Heart right ventricle (tissue), 16 donors: ENCODE data around the gene GORASP1. TPM values are rescaled to one million over a fixed set of nuclear protein-coding genes. Genes with fewer than 3 reads are reported as not detected.

Experiments used
- ATAC-seq, 8 donors: fragments of 200-7000 bp; cut with Tn5 transposase; one replicate each; pipeline ENCODE4 v1.9.1; 2020; ENCODE audit warnings: mild to moderate bottlenecking in 8 of 8, moderate library complexity in 8 of 8, moderate number of reproducible peaks in 1 of 8
- DNase-seq, 2 donors: peaks; one replicate each; pipeline ENCODE4 v3.0.0-alpha.2; 2020
- H3K27ac ChIP-seq, 10 donors: fragments of 200-600 bp; sonication (generic) in 2 of 10; one replicate each; pipeline versions ENCODE4 v1.5.0 to v1.8.0; 2020 to 2022; ENCODE audit warnings: mild to moderate bottlenecking in 3 of 10
- H3K27me3 ChIP-seq, 7 donors: fragments of 200-600 bp; one replicate each; pipeline ENCODE4 v1.8.0; 2021 to 2022; ENCODE audit warnings: mild to moderate bottlenecking in 2 of 7
- H3K36me3 ChIP-seq, 9 donors: fragments of 200-600 bp; sonication (generic) in 1 of 9; one replicate each; pipeline versions ENCODE4 v1.5.0 to v1.8.0; 2020 to 2022; ENCODE audit warnings: mild to moderate bottlenecking in 2 of 9
- H3K4me1 ChIP-seq, 9 donors: fragments of 200-600 bp; sonication (generic) in 1 of 9; one replicate each; pipeline versions ENCODE4 v1.5.0 to v1.8.0; 2020 to 2022; ENCODE audit warnings: mild to moderate bottlenecking in 4 of 9
- H3K4me3 ChIP-seq, 10 donors: fragments of 200-600 bp; sonication (generic) in 2 of 10; one replicate each; pipeline versions ENCODE4 v1.5.0 to v1.8.0; 2020 to 2022; ENCODE audit warnings: mild to moderate bottlenecking in 7 of 10, moderate library complexity in 2 of 10
- H3K9me3 ChIP-seq, 11 donors: fragments of 200-600 bp in 10 of 11; sonication (generic) in 2 of 11; one replicate each; pipeline versions ENCODE4 v1.5.0 to v1.8.0; 2013 to 2022; ENCODE audit warnings: mild to moderate bottlenecking in 2 of 11, control low read depth in 1 of 11, moderate library complexity in 1 of 11
- WGBS, 2 donors: extraction: QIAGEN DNeasy Blood & Tissue Kit; methylation state at CpG; one replicate each; pipeline ENCODE4 v1.1.7; 2013; ENCODE audit warnings: inconsistent platforms in 1 of 2; 5-methylcytosine and 5-hydroxymethylcytosine counted together
- intact Hi-C, 10 donors: fragments of 100-400 bp; cut with DNase I; formaldehyde crosslinking; loops; one replicate each; pipeline versions ENCODE4 v1.11.1 to v1.14.2; 2022
- polyA plus RNA-seq, 2 donors: library from polyadenylated mRNA; stranded (reverse); fragments of 200-250 nt; gene quantifications; one replicate each; pipeline ENCODE4 v1.2.3, GENCODE V29; 2013
- total RNA-seq, 10 donors: library from RNA; stranded (reverse); fragmentation: NEBNext Ultra II Directional in 3 of 10; extraction: Animal tissue kit (Norgen Biotek cat#: 25700) in 3 of 10; gene quantifications; one replicate each; pipeline versions ENCODE4 v1.2.1 to v1.2.4, GENCODE V29; 2021 to 2023
- TF ChIP-seq, protein P1 (sequence below), 9 donors: fragments of 200-600 bp; sonication (generic) in 2 of 9; IDR thresholded peaks; one replicate each; pipeline versions ENCODE4 v1.5.0 to v1.8.0; 2021 to 2022; ENCODE audit warnings: antibody characterized with exemption in 9 of 9, mild to moderate bottlenecking in 5 of 9, moderate library complexity in 1 of 9
- donor health status: Arrhythmogenic right ventricular cardiomyopathy.
- donor health status: ischemic (EF 13 %, LVEDD 7.1; RV severe dilation, severe dysfunction).
- donor health status: healthy with polysubstance abuse.
- donor health status: DM: no; HTN: yes; CAD: no.
- donor health status: DM: no; HTN: no; CAD: no.
- donor health status: ischemic (EF 25% LVEDD 6.9; RV normal size, moderate dysfunction).
- donor health status: ischemic (EF 25% LVEDD 5.7; RV mildly dilated, moderate dysfunction).
- donor health status: healthy.
- donor health status: DM: yes; HTN: yes; CAD: no.
- donor health status: Ischemic cardiomyopathy.
- donor health status: ischemic (EF 35%, LVEDD 5.7; RV mildly dilated, moderate dysfunction).
- donor health status: nonischemic (EF 11% LVEDD 7.7; RV severe dilation, severe dysfunction).
- donor health status: DM: yes; HTN: yes; CAD: no.
- donor health status: PGD.
- donor health status: ischemic (EF 29% LVEDD 5.4; RV normal size, mild dysfunction).
- donor health status: nonischemic (EF 23%, LVEDD 6.1; RV moderate dilation, normal function).

GORASP1 gene
- total and polyA plus RNA-seq, 12 donors, result 28.4 to 54.2 (median 40.6) TPM

DNA sequence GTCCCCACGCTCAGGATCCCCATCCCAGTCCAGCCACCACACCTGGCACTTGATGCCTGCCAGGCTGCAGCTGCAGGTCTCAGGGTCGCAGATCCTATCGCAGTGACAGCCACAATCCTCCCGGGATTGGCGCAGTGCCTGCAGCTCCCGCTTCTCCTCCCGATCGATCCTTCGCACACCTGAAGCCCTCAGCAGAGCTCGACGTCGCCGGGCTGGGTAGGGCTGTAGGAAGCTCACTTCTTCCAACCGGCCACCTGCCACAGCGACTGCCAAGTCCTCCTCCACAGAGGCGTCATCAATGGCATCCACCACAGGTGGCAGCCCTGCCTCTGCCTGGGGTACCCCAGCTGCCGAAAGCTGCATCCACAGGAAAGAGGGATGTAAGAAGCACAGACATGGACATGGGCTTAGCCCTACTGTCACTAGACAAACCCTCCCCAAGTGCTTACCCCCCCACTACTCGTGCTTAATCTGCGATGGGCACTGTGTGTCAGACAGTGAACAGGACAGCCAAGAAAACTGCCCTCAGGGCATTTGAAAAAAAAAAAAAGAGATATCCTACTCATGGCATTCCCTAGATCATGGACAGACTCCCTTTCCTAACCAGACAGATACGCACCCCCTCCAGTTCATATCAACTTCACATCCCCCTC lies 36.8 kb upstream of the GORASP1 start:
- 89 to 91% methylated on average over 20 of the region's 20 CpGs for WGBS, 2 donors
- intact Hi-C loops, result loop anchor here in 2 of 10 donors (5.0 to 10.0 kb wide), 2 partner anchors 38 to 241 kb away; partner anchors contain the start of gene SLC25A38 (in 1 of the 2)
- no peak for DNase-seq
- Histone ChIP-seq H3K4me1 (peaks cover 57 to 94% (median 75%) of the 10 kb centered on the region in 9 donors), H3K4me3 (no peak overlapping the region), H3K27ac (no peak overlapping the region), H3K9me3 (no peaks in the 10 kb centered on the region), H3K27me3 (no peaks in the 10 kb centered on the region), H3K36me3 (peaks cover 0 to 72% (median 41%) of the 10 kb centered on the region in 9 donors)
- ATAC-seq, result no peak
- TF ChIP-seq, protein P1, sequence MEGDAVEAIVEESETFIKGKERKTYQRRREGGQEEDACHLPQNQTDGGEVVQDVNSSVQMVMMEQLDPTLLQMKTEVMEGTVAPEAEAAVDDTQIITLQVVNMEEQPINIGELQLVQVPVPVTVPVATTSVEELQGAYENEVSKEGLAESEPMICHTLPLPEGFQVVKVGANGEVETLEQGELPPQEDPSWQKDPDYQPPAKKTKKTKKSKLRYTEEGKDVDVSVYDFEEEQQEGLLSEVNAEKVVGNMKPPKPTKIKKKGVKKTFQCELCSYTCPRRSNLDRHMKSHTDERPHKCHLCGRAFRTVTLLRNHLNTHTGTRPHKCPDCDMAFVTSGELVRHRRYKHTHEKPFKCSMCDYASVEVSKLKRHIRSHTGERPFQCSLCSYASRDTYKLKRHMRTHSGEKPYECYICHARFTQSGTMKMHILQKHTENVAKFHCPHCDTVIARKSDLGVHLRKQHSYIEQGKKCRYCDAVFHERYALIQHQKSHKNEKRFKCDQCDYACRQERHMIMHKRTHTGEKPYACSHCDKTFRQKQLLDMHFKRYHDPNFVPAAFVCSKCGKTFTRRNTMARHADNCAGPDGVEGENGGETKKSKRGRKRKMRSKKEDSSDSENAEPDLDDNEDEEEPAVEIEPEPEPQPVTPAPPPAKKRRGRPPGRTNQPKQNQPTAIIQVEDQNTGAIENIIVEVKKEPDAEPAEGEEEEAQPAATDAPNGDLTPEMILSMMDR (IDR thresholded peaks at IDR 0.05), result no peak

DNA sequence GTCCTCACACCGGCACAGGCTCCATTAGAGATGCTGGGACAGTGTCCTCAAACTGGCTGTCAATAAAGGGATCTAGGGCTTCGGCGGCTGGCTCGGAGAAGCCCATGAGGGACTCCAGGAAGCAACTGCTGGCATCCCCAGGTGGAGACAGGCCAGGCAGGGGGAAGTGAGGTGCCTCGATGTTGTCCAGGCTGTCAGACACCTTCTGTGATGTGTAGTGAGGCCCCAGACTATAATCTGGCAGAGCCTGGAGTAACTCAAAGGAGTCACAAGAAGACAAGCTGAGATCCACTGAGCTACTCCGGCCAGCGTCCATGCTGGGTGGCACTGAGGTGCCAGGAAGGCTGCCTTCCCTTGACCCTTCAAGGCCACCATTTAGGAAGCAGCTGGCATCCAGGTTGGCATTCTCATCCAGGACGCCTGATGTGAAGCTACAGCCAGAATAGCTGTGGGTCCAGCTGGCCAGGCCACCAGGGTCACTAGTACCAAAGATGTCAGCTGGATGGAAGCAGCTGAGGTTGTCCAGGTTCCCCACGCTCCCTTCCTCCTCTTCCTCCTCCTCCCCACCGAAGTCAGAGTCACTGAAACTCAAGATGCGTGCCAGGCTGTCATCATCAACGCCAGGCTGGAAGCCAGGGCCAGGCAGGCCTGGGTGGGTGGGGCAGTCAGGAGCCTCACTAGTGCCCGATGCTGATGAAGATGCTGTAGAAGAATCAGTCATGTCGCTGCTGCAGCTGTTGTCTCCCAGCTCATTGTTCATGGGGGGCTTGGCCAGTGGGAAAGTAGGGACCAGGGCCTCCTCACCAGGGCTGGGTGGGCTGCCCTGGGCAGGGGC lies 35.8 kb upstream of the GORASP1 start:
- ATAC-seq (no peak), DNase-seq (no peak)
- Histone ChIP-seq H3K9me3 (no peaks in the 10 kb centered on the region), H3K27me3 (no peaks in the 10 kb centered on the region), H3K27ac (peak overlapping the region in 1 of 10 donors; percentile 61), H3K4me3 (no peak overlapping the region), H3K36me3 (peaks cover 0 to 75% (median 41%) of the 10 kb centered on the region in 9 donors), H3K4me1 (peaks cover 49 to 91% (median 71%) of the 10 kb centered on the region in 9 donors)
- 70 to 74% methylated on average over 14 of the region's 14 CpGs for WGBS, 2 donors
- TF ChIP-seq, protein P1 (IDR thresholded peaks at IDR 0.05), result no peak
- intact Hi-C loops, result loop anchor here in 2 of 10 donors (5.0 to 10.0 kb wide), 2 partner anchors 39 to 242 kb away; partner anchors contain the start of gene SLC25A38 (in 1 of the 2)

DNA sequence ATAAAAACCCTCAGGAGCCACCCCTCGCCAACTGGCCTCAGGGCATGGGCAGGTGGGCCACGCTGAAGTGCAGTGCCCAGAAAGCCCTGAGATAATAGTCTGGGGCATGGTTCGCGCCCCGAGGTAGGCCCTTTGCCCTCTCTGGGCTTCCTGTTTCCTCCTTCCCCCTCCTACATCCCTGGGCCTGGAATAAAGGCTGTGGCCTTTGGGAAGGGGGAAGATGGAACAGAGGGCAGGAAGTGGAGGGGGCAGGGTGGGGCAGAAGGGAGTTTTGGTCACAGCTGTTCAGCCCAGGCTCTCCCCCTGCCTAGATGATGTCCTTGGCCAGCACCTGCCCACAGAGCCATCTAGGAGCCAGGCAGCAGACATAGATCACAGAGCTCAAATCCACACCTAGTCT lies 34.6 kb upstream of the GORASP1 start:
- 46 to 74% methylated on average over 5 of the region's 5 CpGs for WGBS, 2 donors
- Histone ChIP-seq H3K4me3 (no peak overlapping the region), H3K4me1 (peaks cover 42 to 79% (median 62%) of the 10 kb centered on the region in 9 donors), H3K9me3 (no peaks in the 10 kb centered on the region), H3K27me3 (no peaks in the 10 kb centered on the region), H3K27ac (peak overlapping the region in 8 of 10 donors; percentile 23 to 65 (median 47)), H3K36me3 (peaks cover 0 to 85% (median 41%) of the 10 kb centered on the region in 9 donors)
- ATAC-seq, result peak in 5 of 8 donors; percentile 5 to 24 (median 10)
- DNase-seq, result no peak
- intact Hi-C loops, result loop anchor here in 2 of 10 donors (5.0 to 10.0 kb wide), 2 partner anchors 40 to 243 kb away; partner anchors contain the start of gene SLC25A38 (in 1 of the 2)
- TF ChIP-seq, protein P1 (IDR thresholded peaks at IDR 0.05), result no peak
